Neutrophil (primary cell): ENCODE measurements around the gene NRXN3.
"Not testable (repeated sequence)": the region's sequence is repeated elsewhere in the genome, so short reads cannot be mapped to it uniquely, and the experiment has no call there.

Experiments used
- H3K27ac ChIP-seq: fragments of 200-600 bp; sonication (generic); 2 replicates; pipeline ENCODE4 v1.5.1; 2016; ENCODE audit warnings: mild to moderate bottlenecking, moderate library complexity
- H3K27me3 ChIP-seq: fragments of 200-600 bp; sonication (generic); 2 replicates; pipeline ENCODE4 v1.6.0; 2016; ENCODE audit warnings: mild to moderate bottlenecking
- H3K36me3 ChIP-seq: fragments of 200-600 bp; sonication (generic); 2 replicates; pipeline ENCODE4 v1.5.1; 2017
- H3K4me1 ChIP-seq, 2 experiments: fragments of 200-600 bp in 1 of 2; sonication (generic) in 1 of 2; 1 replicate in 1 of 2; 2 replicates in 1 of 2; pipeline versions ENCODE4 v1.5.1 to v1.6.1; 2013 to 2016; ENCODE audit warnings: low read depth in 1 of 2, low read length in 1 of 2, mild to moderate bottlenecking in 1 of 2, moderate library complexity in 1 of 2; ENCODE audit not compliant: control insufficient read depth in 1 of 2, insufficient read depth in 1 of 2
- H3K4me3 ChIP-seq, 2 experiments: fragments of 200-600 bp in 1 of 2; sonication (generic) in 1 of 2; 1 replicate in 1 of 2; 2 replicates in 1 of 2; pipeline ENCODE4 v1.5.1; 2013 to 2016; ENCODE audit warnings: low read depth in 1 of 2, low read length in 1 of 2, mild to moderate bottlenecking in 1 of 2, moderate library complexity in 1 of 2
- H3K9me3 ChIP-seq: fragments of 200-600 bp; sonication (generic); 2 replicates; pipeline ENCODE4 v1.5.1; 2016
- CTCF ChIP-seq: fragments of 200-600 bp; sonication (generic); IDR thresholded peaks from 2 replicates; pipeline ENCODE4 v1.5.1; 2016; ENCODE audit warnings: antibody characterized with exemption

NRXN3 gene

GRCh38 chr14:78424311-78424710 lies 254.1 kb downstream of the NRXN3 start:
- H3K9me3 ChIP-seq: no peaks in the 10 kb centered on the region
- H3K36me3 ChIP-seq: no peaks in the 10 kb centered on the region
- no peak overlapping the region for H3K27ac ChIP-seq
- no peak for TF ChIP-seq CTCF
- no peak overlapping the region for H3K4me3 ChIP-seq
- H3K4me1 ChIP-seq: no peaks in the 10 kb centered on the region
- H3K27me3 ChIP-seq: no peaks in the 10 kb centered on the region

- H3K4me1 ChIP-seq: no peaks in the 10 kb centered on the region
- H3K4me3 ChIP-seq: no peak overlapping the region
- H3K36me3 ChIP-seq: no peaks in the 10 kb centered on the region
- TF ChIP-seq CTCF: no peak
- no peaks in the 10 kb centered on the region for H3K9me3 ChIP-seq
- H3K27ac ChIP-seq: no peak overlapping the region
- H3K27me3 ChIP-seq: no peaks in the 10 kb centered on the region
Observed at GRCh38 chr14:78425330-78425729, 255.2 kb downstream of the NRXN3 start.

- Histone ChIP-seq H3K27ac (no peak overlapping the region), H3K9me3 (no peaks in the 10 kb centered on the region), H3K4me3 (no peak overlapping the region), H3K27me3 (no peaks in the 10 kb centered on the region), H3K4me1 (no peaks in the 10 kb centered on the region), H3K36me3 (no peaks in the 10 kb centered on the region)
- TF ChIP-seq CTCF: no peak
Observed at GRCh38 chr14:78425782-78426181, 255.6 kb downstream of the NRXN3 start.

- Histone ChIP-seq H3K27ac (no peak overlapping the region), H3K4me1 (no peaks in the 10 kb centered on the region), H3K27me3 (no peaks in the 10 kb centered on the region), H3K9me3 (no peaks in the 10 kb centered on the region), H3K4me3 (no peak overlapping the region), H3K36me3 (no peaks in the 10 kb centered on the region)
- no peak for TF ChIP-seq CTCF
Observed at GRCh38 chr14:78432046-78432445, 261.9 kb downstream of the NRXN3 start.

GRCh38 chr14:78437448-78437847 lies 267.3 kb downstream of the NRXN3 start:
- not testable (repeated sequence) for H3K9me3 ChIP-seq, H3K4me1 ChIP-seq, H3K4me3 ChIP-seq, H3K36me3 ChIP-seq, H3K27ac ChIP-seq, H3K27me3 ChIP-seq

GRCh38 chr14:78440356-78440894 lies 270.3 kb downstream of the NRXN3 start:
- TF ChIP-seq CTCF: no peak
- Histone ChIP-seq H3K4me3 (no peak overlapping the region), H3K4me1 (no peaks in the 10 kb centered on the region), H3K9me3 (no peaks in the 10 kb centered on the region), H3K27me3 (no peaks in the 10 kb centered on the region), H3K27ac (no peak overlapping the region), H3K36me3 (no peaks in the 10 kb centered on the region)
